Aorta (tissue), 5 donors: ENCODE data around the gene NR6A1. TPM values are rescaled to one million over a fixed set of nuclear protein-coding genes. Genes with fewer than 3 reads are reported as not detected.
"Not testable (repeated sequence)": the region's sequence is repeated elsewhere in the genome, so short reads cannot be mapped to it uniquely, and the experiment has no call there.

ENCODE experiments used
- ATAC-seq: fragments of 200-7000 bp; cut with Tn5 transposase; one replicate; pipeline ENCODE4 v1.9.1; 2022; ENCODE audit warnings: moderate library complexity; ENCODE audit not compliant: low FRiP score
- DNase-seq, 2 donors: peaks; one replicate each; pipeline ENCODE4 v3.0.0-alpha.2; 2020
- H3K27ac ChIP-seq, 2 donors: one replicate each; pipeline ENCODE4 v1.5.1; 2013; ENCODE audit warnings: low read length in 2 of 2, mild to moderate bottlenecking in 2 of 2, moderate library complexity in 2 of 2, control low read depth in 1 of 2, inconsistent platforms in 1 of 2, low read depth in 1 of 2
- H3K27me3 ChIP-seq, 2 donors: one replicate each; pipeline ENCODE4 v1.6.1; 2013; ENCODE audit warnings: control low read depth in 1 of 2, low read length in 1 of 2, mild to moderate bottlenecking in 1 of 2, moderate library complexity in 1 of 2; ENCODE audit not compliant: insufficient read depth in 2 of 2, control insufficient read depth in 1 of 2
- H3K36me3 ChIP-seq, 2 donors: one replicate each; pipeline ENCODE4 v1.6.1; 2013; ENCODE audit warnings: control low read depth in 1 of 2, low read length in 1 of 2, mild to moderate bottlenecking in 1 of 2; ENCODE audit not compliant: insufficient read depth in 2 of 2, control insufficient read depth in 1 of 2
- H3K4me1 ChIP-seq, 2 donors: one replicate each; pipeline ENCODE4 v1.6.1; 2013; ENCODE audit warnings: low read length in 2 of 2, control low read depth in 1 of 2, mild to moderate bottlenecking in 1 of 2, moderate library complexity in 1 of 2; ENCODE audit not compliant: insufficient read depth in 2 of 2, control insufficient read depth in 1 of 2
- H3K4me3 ChIP-seq, 2 donors: one replicate each; pipeline ENCODE4 v1.5.1; 2013; ENCODE audit warnings: low read length in 2 of 2, control low read depth in 1 of 2, mild to moderate bottlenecking in 1 of 2
- H3K9me3 ChIP-seq: one replicate; pipeline ENCODE4 v1.6.1; 2013; ENCODE audit warnings: mild to moderate bottlenecking, low read length; ENCODE audit not compliant: control insufficient read depth
- WGBS, 2 donors: extraction: QIAGEN DNeasy Blood & Tissue Kit; methylation state at CpG; one replicate each; pipeline ENCODE4 v1.1.7; 2013; 5-methylcytosine and 5-hydroxymethylcytosine counted together
- intact Hi-C, 2 donors: fragments of 100-400 bp; cut with DNase I; formaldehyde crosslinking; loops; one replicate each; pipeline versions ENCODE4 v1.14.2 to v1.15.0; 2022
- polyA plus RNA-seq, 2 donors: library from polyadenylated mRNA; stranded (reverse); fragments of 200-250 nt; gene quantifications; one replicate each; pipeline ENCODE4 v1.2.3, GENCODE V29; 2013
- total RNA-seq, 2 donors: library from RNA; stranded (reverse); fragmentation: NEBNext Ultra II Directional; extraction: Animal tissue kit (Norgen Biotek cat#: 25700); gene quantifications; one replicate each; pipeline ENCODE4 v1.2.1, GENCODE V29; 2021
- donor health status: healthy with polysubstance abuse.
- donor health status: Bipolar disorder and iron deficiency.
- donor health status: DM: no; HTN: no; CAD: no.
- donor health status: DM: no; HTN: no; CAD: no.
- donor health status: DM: yes; HTN: yes; CAD: no.

NR6A1 gene
- total and polyA plus RNA-seq, 4 donors, result 0.26 to 1.6 (median 0.46) TPM

- H3K27me3 ChIP-seq, ATAC-seq, H3K27ac ChIP-seq, H3K4me1 ChIP-seq, H3K9me3 ChIP-seq, H3K4me3 ChIP-seq, H3K36me3 ChIP-seq: not testable (repeated sequence)
- 90% methylated on average over 15 of the region's 15 CpGs for WGBS, 2 donors
- intact Hi-C loops, result loop anchor here (1.0 to 5.0 kb wide), 5 partner anchors 80 to 974 kb away; partner anchors contain the start of genes WDR38 (in 2 of the 2), PBX3 (in 1 of the 2) and SCAI (in 1 of the 2)
- DNase-seq, result peak in 1 of 2 donors; percentile 32
Measured at GRCh38 chr9:124772877-124773276, 1.8 kb upstream of the NR6A1 start.

- Histone ChIP-seq H3K4me3 (peak overlapping the region; percentile 46 to 73), H3K27me3 (no peaks in the 10 kb centered on the region), H3K9me3 (no peaks in the 10 kb centered on the region), H3K36me3 (no peaks in the 10 kb centered on the region), H3K27ac (no peak overlapping the region), H3K4me1 (no peaks in the 10 kb centered on the region)
- intact Hi-C loops, result loop anchor here (1.0 to 5.0 kb wide), 5 partner anchors 81 to 975 kb away; partner anchors contain the start of genes WDR38 (in 2 of the 2), PBX3 (in 1 of the 2) and SCAI (in 1 of the 2)
- 19 to 21% methylated on average over 39 of the region's 39 CpGs for WGBS, 2 donors
- DNase-seq (peak; percentile 74 to 91), ATAC-seq (peak; percentile 80)
Measured at GRCh38 chr9:124771867-124772679, 962 bp upstream of the NR6A1 start.

GRCh38 chr9:124770359-124771020, 621 bp downstream of the NR6A1 start:
- Histone ChIP-seq H3K9me3 (no peaks in the 10 kb centered on the region), H3K36me3 (no peaks in the 10 kb centered on the region), H3K4me3 (peak overlapping the region; percentile 64 to 68), H3K27me3 (no peaks in the 10 kb centered on the region), H3K4me1 (no peaks in the 10 kb centered on the region), H3K27ac (no peak overlapping the region)
- intact Hi-C loops, result loop anchor here (5.0 kb wide), 3 partner anchors 372 to 977 kb away; partner anchors contain the start of genes PBX3 (in 1 of the 2) and SCAI (in 1 of the 2)
- ATAC-seq (no peak), DNase-seq (peak; percentile 53 to 82)
- WGBS, 2 donors, result 1% methylated on average over 27 to 43 of the region's 43 CpGs

GRCh38 chr9:124769549-124770358, 1.4 kb downstream of the NR6A1 start:
- WGBS, 2 donors, result 8% methylated on average over 56 of the region's 56 CpGs
- Histone ChIP-seq H3K4me1 (no peaks in the 10 kb centered on the region), H3K4me3 (peak overlapping the region in 1 of 2 donors; percentile 64), H3K36me3 (no peaks in the 10 kb centered on the region), H3K9me3 (no peaks in the 10 kb centered on the region), H3K27ac (no peak overlapping the region), H3K27me3 (no peaks in the 10 kb centered on the region)
- DNase-seq (peak in 1 of 2 donors; percentile 57), ATAC-seq (no peak)
- intact Hi-C loops, result loop anchor here (5.0 kb wide), 4 partner anchors 117 to 978 kb away; partner anchors contain the start of genes PBX3 (in 1 of the 2) and SCAI (in 1 of the 2)

GRCh38 chr9:124768750-124769548, 2.2 kb downstream of the NR6A1 start:
- DNase-seq, result no peak
- 31 to 33% methylated on average over 11 of the region's 11 CpGs for WGBS, 2 donors
- no peaks in the 10 kb centered on the region for H3K4me1 ChIP-seq
- no peak overlapping the region for H3K4me3 ChIP-seq
- H3K9me3 ChIP-seq, result no peaks in the 10 kb centered on the region
- intact Hi-C loops, result loop anchor here in 1 of 2 donors (5.0 kb wide), 1 partner anchor 117 kb away; no protein-coding TSS in a partner anchor
- H3K36me3 ChIP-seq, result no peaks in the 10 kb centered on the region
- no peak for ATAC-seq
- H3K27me3 ChIP-seq, result no peaks in the 10 kb centered on the region
- H3K27ac ChIP-seq, result no peak overlapping the region

GRCh38 chr9:124768334-124768733, 2.8 kb downstream of the NR6A1 start:
- WGBS, 2 donors, result 46 to 56% methylated on average over 3 of the region's 3 CpGs
- intact Hi-C loops, result loop anchor here in 1 of 2 donors (5.0 kb wide), 1 partner anchor 116 kb away; no protein-coding TSS in a partner anchor
- DNase-seq (no peak), ATAC-seq (no peak)
- H3K36me3 ChIP-seq, result no peaks in the 10 kb centered on the region
- no peak overlapping the region for H3K27ac ChIP-seq
- no peak overlapping the region for H3K4me3 ChIP-seq
- H3K9me3 ChIP-seq, result no peaks in the 10 kb centered on the region
- no peaks in the 10 kb centered on the region for H3K4me1 ChIP-seq
- H3K27me3 ChIP-seq, result no peaks in the 10 kb centered on the region

GRCh38 chr9:124767821-124768220, 3.3 kb downstream of the NR6A1 start:
- 62 to 63% methylated on average over 2 of the region's 2 CpGs for WGBS, 2 donors
- no peak overlapping the region for H3K27ac ChIP-seq
- H3K4me3 ChIP-seq, result no peak overlapping the region
- intact Hi-C loops, result loop anchor here in 1 of 2 donors (5.0 kb wide), 1 partner anchor 116 kb away; no protein-coding TSS in a partner anchor
- DNase-seq (no peak), ATAC-seq (no peak)
- no peaks in the 10 kb centered on the region for H3K36me3 ChIP-seq
- no peaks in the 10 kb centered on the region for H3K27me3 ChIP-seq
- no peaks in the 10 kb centered on the region for H3K9me3 ChIP-seq
- no peaks in the 10 kb centered on the region for H3K4me1 ChIP-seq
